VCaP (cell line): ENCODE results near the gene PPFIA1.

Source experiments
- H3K27ac ChIP-seq: fragments of 450-650 bp; 2 replicates; pipeline ENCODE4 v1.5.1; 2017
- CTCF ChIP-seq: fragments of 450-650 bp; conservative IDR thresholded peaks from 2 replicates; pipeline ENCODE4 v1.5.1; 2017; ENCODE audit warnings: mild to moderate bottlenecking, moderate library complexity

PPFIA1 gene

GRCh38 chr11:70419307-70420007 is 149.0 kb downstream of the PPFIA1 start:
- no peak for TF ChIP-seq CTCF
- H3K27ac ChIP-seq, result no peak overlapping the region

DNA sequence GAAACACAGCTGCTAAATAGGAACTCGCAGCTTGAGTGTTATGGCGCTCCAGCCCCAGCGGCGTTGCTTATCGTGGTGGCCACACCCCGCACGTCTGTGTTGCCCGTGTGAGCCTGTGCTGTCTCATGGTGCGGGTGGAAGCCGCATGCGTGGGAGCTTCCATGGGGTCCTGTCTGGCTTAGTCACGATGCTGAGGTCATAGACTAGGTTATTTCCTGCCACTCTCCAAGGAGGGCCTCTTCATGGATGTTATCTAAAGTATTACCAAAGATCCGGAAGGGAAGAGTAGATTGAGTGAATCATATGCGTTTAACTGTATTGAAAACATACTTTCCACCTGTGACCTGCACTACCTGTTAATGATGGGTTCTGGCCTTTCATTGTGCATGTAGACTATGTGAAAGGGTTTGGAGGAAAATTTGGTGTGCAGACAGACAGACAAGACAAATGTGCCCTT is 149.5 kb downstream of the PPFIA1 start:
- TF ChIP-seq CTCF, result no peak
- no peak overlapping the region for H3K27ac ChIP-seq

GRCh38 chr11:70420496-70420895 is 150.0 kb downstream of the PPFIA1 start:
- H3K27ac ChIP-seq, result no peak overlapping the region
- TF ChIP-seq CTCF, result no peak

DNA sequence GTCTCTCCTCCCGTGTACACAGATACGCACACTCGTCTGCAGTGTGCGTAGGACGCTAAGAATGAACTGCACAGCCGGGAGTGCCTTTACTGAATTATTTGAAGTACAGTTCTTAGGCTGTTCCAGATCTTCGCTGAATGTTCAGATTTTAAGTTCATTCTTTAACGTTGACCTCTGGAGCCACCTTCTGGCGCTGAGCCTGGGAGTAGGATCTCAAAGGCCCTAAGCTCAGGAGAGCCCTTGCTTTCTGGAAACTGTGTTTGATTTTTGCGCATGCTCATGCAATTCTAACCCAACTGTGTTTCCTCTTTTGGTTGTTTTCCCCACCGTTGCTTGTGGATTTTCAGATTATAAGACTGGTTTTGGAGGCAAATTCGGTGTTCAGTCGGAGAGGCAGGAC is 150.6 kb downstream of the PPFIA1 start:
- no peak overlapping the region for H3K27ac ChIP-seq
- no peak for TF ChIP-seq CTCF

DNA sequence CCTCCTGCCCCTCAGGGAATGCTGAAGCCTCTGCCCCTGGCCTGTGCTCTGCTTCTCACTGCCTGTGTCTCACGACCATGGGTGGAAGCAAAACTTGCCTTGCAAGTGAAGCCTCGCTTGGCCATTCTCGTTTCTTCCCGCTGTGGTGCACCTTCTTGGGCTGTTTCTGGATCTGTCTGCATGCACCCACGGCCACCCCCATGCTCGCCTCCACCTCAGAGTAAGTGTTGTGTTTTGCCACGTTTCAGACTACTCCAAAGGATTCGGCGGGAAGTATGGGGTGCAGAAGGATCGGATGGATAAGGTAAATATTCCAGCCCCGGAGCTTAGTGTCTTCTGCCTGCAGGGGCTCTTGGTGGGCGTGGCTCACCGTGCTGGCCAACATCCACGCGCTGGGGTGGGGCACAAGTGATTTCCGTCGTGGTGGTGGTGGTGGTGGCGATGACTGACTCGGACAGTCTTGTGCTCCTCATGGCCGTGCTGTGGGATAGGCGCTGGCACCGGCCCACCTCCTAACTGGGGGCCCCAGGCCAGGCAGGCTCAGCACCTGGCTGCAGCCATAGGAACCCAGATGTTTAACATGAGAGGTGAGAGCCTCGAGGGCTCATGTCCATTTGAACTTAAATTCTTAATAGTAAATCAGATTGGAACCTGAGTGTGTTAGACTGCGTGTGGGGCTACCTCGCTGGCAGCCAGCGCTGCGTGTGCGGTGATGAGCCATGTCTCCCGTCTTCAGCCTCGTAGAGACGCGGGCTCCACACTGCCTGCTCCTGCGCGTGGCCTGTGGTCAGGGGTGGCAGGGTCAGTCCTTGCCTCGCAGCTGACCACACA is 152.4 kb downstream of the PPFIA1 start:
- H3K27ac ChIP-seq, result no peak overlapping the region
- TF ChIP-seq CTCF, result no peak

DNA sequence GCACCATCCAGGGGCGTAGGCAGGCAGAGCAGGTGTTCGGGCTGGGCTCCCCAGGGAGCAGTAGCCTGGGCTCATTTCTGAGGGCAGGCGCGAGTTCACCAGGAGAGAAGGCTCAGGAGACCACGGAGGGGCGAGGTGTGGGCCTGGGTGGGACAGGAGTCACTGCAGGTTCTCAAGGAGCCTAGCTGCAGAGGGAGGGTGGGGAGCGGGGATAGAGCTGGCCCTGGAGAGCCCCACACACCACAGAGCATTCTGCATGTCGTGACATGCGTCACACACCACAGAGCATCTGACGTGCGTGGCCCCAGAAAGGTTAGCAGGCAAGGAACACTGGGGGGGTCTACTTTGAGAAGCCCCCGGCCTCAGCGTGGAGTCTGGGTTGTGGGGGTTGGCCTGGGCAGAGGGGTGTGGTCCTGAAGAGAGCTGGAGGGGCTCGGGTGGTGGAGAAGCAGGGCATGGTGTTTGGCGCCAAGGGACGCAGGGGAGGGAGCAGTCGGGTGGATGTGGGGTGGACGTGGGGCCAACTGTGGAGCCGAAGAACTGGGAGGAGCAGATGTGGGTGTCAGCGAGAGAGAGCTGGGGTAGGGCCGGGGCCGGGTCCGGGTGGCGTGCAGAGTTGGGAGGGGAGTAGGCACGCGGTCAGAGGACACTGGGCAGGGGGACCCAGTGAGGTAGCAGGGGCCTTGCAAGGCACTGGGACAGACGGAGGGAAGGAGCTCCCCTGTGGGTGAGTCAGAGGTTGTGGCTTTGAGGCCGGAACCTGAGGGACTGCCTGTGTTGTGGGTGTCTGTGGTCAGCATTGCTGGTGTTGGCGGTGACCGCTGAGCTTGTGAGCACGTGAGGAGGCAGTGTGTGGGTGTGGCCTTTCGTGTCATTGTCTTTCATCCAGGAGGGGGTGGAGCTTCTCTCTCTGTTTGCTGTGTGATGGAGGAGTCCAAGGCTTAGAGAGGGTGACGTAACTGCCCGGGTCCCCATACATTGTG is 153.3 kb downstream of the PPFIA1 start:
- no peak for TF ChIP-seq CTCF
- no peak overlapping the region for H3K27ac ChIP-seq
